T-helper 2 cell treated with Interferon-gamma antibody and Interleukin-4, amounts not matched to agents 100 ng/mL and 5 ng/mL, for 36 hours (primary cell): ENCODE measurements around the gene CADM1. TPM values are rescaled to one million over a fixed set of nuclear protein-coding genes. Genes with fewer than 3 reads are reported as not detected.

Experiments used
- intact Hi-C: fragments of 100-400 bp; cut with micrococcal nuclease; formaldehyde crosslinking; loops from one replicate; pipeline ENCODE4 v1.15.1; 2023
- total RNA-seq: library from RNA; stranded (reverse); gene quantifications from 2 replicates; pipeline ENCODE4 v1.2.3, GENCODE V29; 2022

Gene CADM1
- total RNA-seq, 1 donor from 2014 or later: 0.91 TPM

GRCh38 chr11:115518983-115519628, 14.9 kb upstream of the CADM1 start:
- intact Hi-C loops: no loop called here

- intact Hi-C loops: no loop called here
These were observed 11.6 kb upstream of the CADM1 start for GRCh38 chr11:115515647-115516395.

GRCh38 chr11:115506954-115507675, 2.9 kb upstream of the CADM1 start:
- intact Hi-C loops: loop anchor here (10.0 kb wide), 1 partner anchor 182 kb away; no protein-coding TSS in a partner anchor

GRCh38 chr11:115505175-115505574, 960 bp upstream of the CADM1 start:
- intact Hi-C loops: loop anchor here (10.0 kb wide), 1 partner anchor 180 kb away; no protein-coding TSS in a partner anchor

GRCh38 chr11:115503886-115504275, 334 bp downstream of the CADM1 start:
- intact Hi-C loops: loop anchor here (10.0 kb wide), 1 partner anchor 179 kb away; no protein-coding TSS in a partner anchor

GRCh38 chr11:115503083-115503885, 931 bp downstream of the CADM1 start:
- intact Hi-C loops: loop anchor here (10.0 kb wide), 1 partner anchor 178 kb away; no protein-coding TSS in a partner anchor

GRCh38 chr11:115502636-115503082, 1.6 kb downstream of the CADM1 start:
- intact Hi-C loops: loop anchor here (10.0 kb wide), 1 partner anchor 178 kb away; no protein-coding TSS in a partner anchor

GRCh38 chr11:115501893-115502589, 2.2 kb downstream of the CADM1 start:
- intact Hi-C loops: loop anchor here (10.0 kb wide), 1 partner anchor 177 kb away; no protein-coding TSS in a partner anchor

GRCh38 chr11:115501502-115501892, 2.7 kb downstream of the CADM1 start:
- intact Hi-C loops: loop anchor here (10.0 kb wide), 1 partner anchor 177 kb away; no protein-coding TSS in a partner anchor

GRCh38 chr11:115500547-115501501, 3.4 kb downstream of the CADM1 start:
- intact Hi-C loops: loop anchor here (10.0 kb wide), 1 partner anchor 176 kb away; no protein-coding TSS in a partner anchor

GRCh38 chr11:115499891-115500290, 4.3 kb downstream of the CADM1 start:
- intact Hi-C loops: loop anchor here (10.0 kb wide), 1 partner anchor 175 kb away; no protein-coding TSS in a partner anchor

GRCh38 chr11:115499241-115499799, 4.9 kb downstream of the CADM1 start:
- intact Hi-C loops: no loop called here

GRCh38 chr11:115498354-115498753, 5.9 kb downstream of the CADM1 start:
- intact Hi-C loops: no loop called here

GRCh38 chr11:115497303-115497702, 6.9 kb downstream of the CADM1 start:
- intact Hi-C loops: no loop called here

GRCh38 chr11:115496892-115497291, 7.3 kb downstream of the CADM1 start:
- intact Hi-C loops: no loop called here

- intact Hi-C loops: no loop called here
These were observed 10.3 kb downstream of the CADM1 start for GRCh38 chr11:115493905-115494304.

GRCh38 chr11:115493488-115493887, 10.7 kb downstream of the CADM1 start:
- intact Hi-C loops: no loop called here

- intact Hi-C loops: no loop called here
These were observed 14.7 kb downstream of the CADM1 start for GRCh38 chr11:115489466-115489865.
